Lung (tissue), 12 donors: ENCODE results near the gene KLHDC10. TPM values are rescaled to one million over a fixed set of nuclear protein-coding genes. Genes with fewer than 3 reads are reported as not detected.

Source experiments
- ATAC-seq: fragments of 200-7000 bp; cut with Tn5 transposase; one replicate; pipeline ENCODE4 v1.9.1; 2020; ENCODE audit warnings: moderate number of reproducible peaks; ENCODE audit not compliant: insufficient read depth, low FRiP score
- DNase-seq, 3 donors: peaks; one replicate each; pipeline ENCODE4 v3.0.0-alpha.2; 2013 to 2017
- H3K27ac ChIP-seq, 2 donors: one replicate each; pipeline ENCODE4 v1.5.1; 2013; ENCODE audit warnings: mild to moderate bottlenecking in 2 of 2, moderate library complexity in 2 of 2, control low read depth in 1 of 2, inconsistent platforms in 1 of 2, low read depth in 1 of 2, low read length in 1 of 2
- H3K27me3 ChIP-seq, 3 donors: one replicate each; pipeline ENCODE4 v1.5.1; 2013; ENCODE audit warnings: low read length in 2 of 3; ENCODE audit not compliant: control insufficient read depth in 3 of 3, insufficient read depth in 3 of 3
- H3K36me3 ChIP-seq, 4 donors: one replicate each; pipeline ENCODE4 v1.5.1; 2013; ENCODE audit warnings: low read length in 4 of 4, mild to moderate bottlenecking in 1 of 4, moderate library complexity in 1 of 4; ENCODE audit not compliant: control insufficient read depth in 4 of 4, insufficient read depth in 4 of 4
- H3K4me1 ChIP-seq, 5 donors: one replicate each; pipeline ENCODE4 v1.5.1; 2013; ENCODE audit warnings: low read length in 5 of 5, mild to moderate bottlenecking in 2 of 5, moderate library complexity in 1 of 5; ENCODE audit not compliant: control insufficient read depth in 5 of 5, insufficient read depth in 5 of 5
- H3K4me3 ChIP-seq: one replicate; pipeline ENCODE4 v1.5.1; 2013; ENCODE audit warnings: mild to moderate bottlenecking, control low read depth, moderate library complexity
- H3K9ac ChIP-seq, 2 donors: one replicate each; pipeline ENCODE4 v1.5.1; 2013; ENCODE audit warnings: low read length in 2 of 2, control low read depth in 1 of 2; ENCODE audit not compliant: insufficient read depth in 1 of 2
- H3K9me3 ChIP-seq, 4 donors: one replicate each; pipeline ENCODE4 v1.5.1; 2013; ENCODE audit warnings: low read length in 3 of 4, mild to moderate bottlenecking in 1 of 4, moderate library complexity in 1 of 4; ENCODE audit not compliant: control insufficient read depth in 4 of 4, insufficient read depth in 3 of 4
- WGBS, 2 donors: extraction: QIAGEN DNeasy Blood & Tissue Kit; methylation state at CpG; one replicate each; pipeline ENCODE4 v1.1.7; 2013; 5-methylcytosine and 5-hydroxymethylcytosine counted together
- polyA plus RNA-seq, 2 donors: library from polyadenylated mRNA; stranded (reverse); fragments of 200-250 nt; gene quantifications; one replicate each; pipeline ENCODE4 v1.2.1, GENCODE V29; 2013
- total RNA-seq, 2 donors: library from RNA; depleted of rRNA in 1 of 2; stranded (reverse); fragments of >200 nt in 1 of 2; gene quantifications; one replicate each; pipeline ENCODE4 v1.2.1, GENCODE V29; 2014 to 2021
- TF ChIP-seq, protein P1 (sequence below): IDR thresholded peaks from 2 replicates; pipeline ENCODE4 v1.5.1; 2012; ENCODE audit warnings: mild to moderate bottlenecking; ENCODE audit errors: control extremely low read depth, extremely low read depth
- donor health status: control.
- donor health status: control.
- donor health status: Bipolar disorder and iron deficiency.
- donor health status: healthy.
- donor health status: DM: yes; HTN: yes; CAD: no.

Gene KLHDC10
- total and polyA plus RNA-seq, 4 donors = 10.4 to 56.9 (median 25.1) TPM

DNA sequence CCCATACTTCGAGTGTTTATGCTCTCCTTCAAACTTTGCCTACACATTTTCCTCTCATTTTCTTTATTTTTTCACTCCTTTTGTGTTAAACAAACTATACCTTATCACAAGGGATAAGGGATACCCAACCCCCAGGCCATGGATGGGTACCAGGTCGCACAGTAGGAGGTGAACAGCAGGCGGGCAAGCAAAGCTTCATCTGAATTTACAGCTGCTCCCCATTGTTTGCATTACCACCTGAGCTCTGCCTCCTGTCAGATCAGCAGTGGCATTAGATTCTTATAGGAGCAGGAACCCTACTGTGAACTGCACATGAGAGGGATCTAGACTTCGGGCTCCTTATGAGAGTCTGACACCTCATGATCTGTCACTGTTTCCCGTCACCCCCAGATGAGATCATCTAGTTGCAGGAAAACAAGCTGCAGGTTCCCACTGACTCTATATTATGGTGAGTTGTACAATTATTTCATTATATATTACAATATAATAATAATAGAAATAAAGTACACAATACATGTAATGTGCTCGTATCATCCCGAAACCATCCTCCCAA, 47.6 kb upstream of the KLHDC10 start:
- Histone ChIP-seq H3K36me3 (peaks cover 23 to 36% (median 26%) of the 10 kb centered on the region in 4 donors), H3K27me3 (no peaks in the 10 kb centered on the region)

DNA sequence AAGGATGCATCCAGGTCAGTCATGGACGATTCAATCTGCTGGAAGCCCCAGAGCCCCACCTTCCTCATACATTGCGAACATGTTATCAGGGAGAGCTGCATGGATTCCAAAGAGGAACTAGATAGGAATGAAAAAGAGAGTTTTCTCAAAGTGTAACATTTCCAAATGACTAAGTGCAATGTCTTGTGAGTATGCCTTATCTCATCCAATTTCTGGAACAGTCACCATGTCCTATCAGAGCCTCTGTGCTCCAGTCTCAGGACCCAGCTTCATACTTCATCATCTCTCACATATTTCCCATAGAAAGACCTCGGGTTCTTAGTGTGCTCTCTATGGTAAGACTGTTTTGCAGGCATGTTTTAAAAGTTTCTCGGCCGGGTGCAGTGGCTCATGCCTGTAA, 45.9 kb upstream of the KLHDC10 start:
- Histone ChIP-seq H3K27ac (no peak overlapping the region), H3K9me3 (no peaks in the 10 kb centered on the region), H3K27me3 (no peaks in the 10 kb centered on the region), H3K9ac (no peak overlapping the region), H3K36me3 (peaks cover 22 to 37% (median 28%) of the 10 kb centered on the region in 4 donors), H3K4me3 (no peak overlapping the region), H3K4me1 (no peaks in the 10 kb centered on the region)
- TF ChIP-seq, protein P1, sequence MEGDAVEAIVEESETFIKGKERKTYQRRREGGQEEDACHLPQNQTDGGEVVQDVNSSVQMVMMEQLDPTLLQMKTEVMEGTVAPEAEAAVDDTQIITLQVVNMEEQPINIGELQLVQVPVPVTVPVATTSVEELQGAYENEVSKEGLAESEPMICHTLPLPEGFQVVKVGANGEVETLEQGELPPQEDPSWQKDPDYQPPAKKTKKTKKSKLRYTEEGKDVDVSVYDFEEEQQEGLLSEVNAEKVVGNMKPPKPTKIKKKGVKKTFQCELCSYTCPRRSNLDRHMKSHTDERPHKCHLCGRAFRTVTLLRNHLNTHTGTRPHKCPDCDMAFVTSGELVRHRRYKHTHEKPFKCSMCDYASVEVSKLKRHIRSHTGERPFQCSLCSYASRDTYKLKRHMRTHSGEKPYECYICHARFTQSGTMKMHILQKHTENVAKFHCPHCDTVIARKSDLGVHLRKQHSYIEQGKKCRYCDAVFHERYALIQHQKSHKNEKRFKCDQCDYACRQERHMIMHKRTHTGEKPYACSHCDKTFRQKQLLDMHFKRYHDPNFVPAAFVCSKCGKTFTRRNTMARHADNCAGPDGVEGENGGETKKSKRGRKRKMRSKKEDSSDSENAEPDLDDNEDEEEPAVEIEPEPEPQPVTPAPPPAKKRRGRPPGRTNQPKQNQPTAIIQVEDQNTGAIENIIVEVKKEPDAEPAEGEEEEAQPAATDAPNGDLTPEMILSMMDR = no peak
- DNase-seq = no peak
- 91 to 96% methylated on average over 5 of the region's 5 CpGs for WGBS, 2 donors
- no peak for ATAC-seq

More for the DNA sequence above, 47.6 kb upstream of the KLHDC10 start:
- Histone ChIP-seq H3K9ac (no peak overlapping the region), H3K4me3 (no peak overlapping the region), H3K9me3 (no peaks in the 10 kb centered on the region), H3K4me1 (no peaks in the 10 kb centered on the region), H3K27ac (no peak overlapping the region)
- no peak for DNase-seq
- WGBS, 2 donors = 95% methylated on average over 7 of the region's 7 CpGs
- TF ChIP-seq, protein P1 = no peak
- ATAC-seq = no peak

DNA sequence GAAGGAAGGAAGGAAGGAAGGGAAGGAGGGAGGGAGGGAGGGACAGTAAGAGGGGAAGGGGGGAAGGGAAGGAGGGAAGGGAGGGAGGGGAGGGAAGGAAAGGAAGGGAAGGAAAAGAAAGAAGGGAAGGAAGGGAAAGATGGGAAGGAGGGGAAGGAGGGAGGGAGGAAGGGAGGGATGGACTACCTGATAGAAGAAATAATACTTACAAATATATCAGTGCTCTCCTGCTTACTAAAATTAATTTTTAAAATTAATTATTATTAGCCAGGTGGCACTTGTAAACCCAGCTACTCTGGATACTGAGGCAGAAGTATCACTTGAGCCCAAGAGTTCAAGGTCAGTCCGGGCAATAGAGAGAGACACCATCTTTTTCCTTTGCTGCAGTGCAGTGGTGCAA, 37.6 kb upstream of the KLHDC10 start:
- WGBS, 2 donors = 86 to 96% methylated on average over 1 of the region's 1 CpG
- Histone ChIP-seq H3K27ac (no peak overlapping the region), H3K36me3 (peaks cover 14 to 30% (median 23%) of the 10 kb centered on the region in 4 donors), H3K9ac (no peak overlapping the region), H3K9me3 (no peaks in the 10 kb centered on the region), H3K27me3 (no peaks in the 10 kb centered on the region), H3K4me3 (no peak overlapping the region), H3K4me1 (no peaks in the 10 kb centered on the region)
- DNase-seq = no peak
- TF ChIP-seq, protein P1 = no peak
- ATAC-seq = no peak

DNA sequence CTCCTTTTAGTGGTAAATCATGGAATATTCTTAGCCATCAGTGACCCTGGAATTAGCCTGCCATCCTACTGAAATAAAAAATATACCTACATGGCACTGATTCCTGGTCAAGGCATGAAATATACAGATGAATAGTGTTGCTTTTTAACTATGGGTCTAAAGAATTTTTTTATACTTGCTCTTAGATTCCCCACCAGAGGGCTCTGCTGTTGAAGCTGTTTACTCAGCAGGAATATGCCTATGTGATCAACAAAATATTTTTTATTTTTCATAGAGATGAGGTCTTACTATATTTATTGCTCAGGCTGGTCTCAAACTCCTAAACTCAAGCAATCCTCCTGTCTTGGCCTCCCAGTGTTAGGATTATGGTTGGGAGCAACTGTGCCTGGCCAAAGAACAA, 32.6 kb upstream of the KLHDC10 start:
- no peaks in the 10 kb centered on the region for H3K27me3 ChIP-seq
- DNase-seq (peak in 1 of 3 donors; percentile 23), ATAC-seq (no peak)
- no peaks in the 10 kb centered on the region for H3K9me3 ChIP-seq
- no peak overlapping the region for H3K4me3 ChIP-seq
- H3K9ac ChIP-seq = no peak overlapping the region
- no peaks in the 10 kb centered on the region for H3K4me1 ChIP-seq
- peaks cover 13 to 24% (median 19%) of the 10 kb centered on the region in 4 donors for H3K36me3 ChIP-seq
- no peak overlapping the region for H3K27ac ChIP-seq
- TF ChIP-seq, protein P1 = no peak
